IgD-negative memory B cell (primary cell): ENCODE measurements around the gene IFNGR2. TPM values are rescaled to one million over a fixed set of nuclear protein-coding genes. Genes with fewer than 3 reads are reported as not detected.

ENCODE experiments used
- polyA plus RNA-seq: library from polyadenylated mRNA; unstranded; fragments of 300-500 nt; fragmentation: Illumina TruSeq; gene quantifications from one replicate; pipeline ENCODE4 v1.2.3, GENCODE V29; 2021

Gene IFNGR2
- polyA plus RNA-seq, 1 donor from 2014 or later: 131 TPM

Other genes starting within 250 kb of the IFNGR2 start
- 57.2 TPM for gene IFNAR2, start 173.5 kb upstream of the IFNGR2 start, polyA plus RNA-seq
- gene IL10RB, start 137.0 kb upstream of the IFNGR2 start, polyA plus RNA-seq: 56.6 TPM
- gene IFNAR1, start 78.4 kb upstream of the IFNGR2 start, polyA plus RNA-seq: 93.6 TPM
- gene TMEM50B, start 76.6 kb downstream of the IFNGR2 start, polyA plus RNA-seq: 31.9 TPM
- gene DNAJC28, start 88.3 kb downstream of the IFNGR2 start, polyA plus RNA-seq: 0.21 TPM
- 44.7 TPM for gene GART, start 138.7 kb downstream of the IFNGR2 start, polyA plus RNA-seq
- gene SON, start 139.6 kb downstream of the IFNGR2 start, polyA plus RNA-seq: 699 TPM
- gene DONSON, start 185.3 kb downstream of the IFNGR2 start, polyA plus RNA-seq: 1.5 TPM
- gene CRYZL1, start 238.3 kb downstream of the IFNGR2 start, polyA plus RNA-seq: 30.2 TPM
- 0.01 TPM for gene ITSN1, start 239.1 kb downstream of the IFNGR2 start, polyA plus RNA-seq